HUDEP-2 (cell line): Measurements from ENCODE around the gene ZFAND3.

Experiments
- DNase-seq, 76 experiments: peaks; one replicate each; lab custom pipeline; 2025; ENCODE audit not compliant: unreplicated experiment in 76 of 76; lab: John Stamatoyannopoulos, UW

Gene ZFAND3

GRCh38 chr6:38174806-38175495 is 355.4 kb downstream of the ZFAND3 start:
- no peak for DNase-seq

GRCh38 chr6:38175786-38176185 is 356.3 kb downstream of the ZFAND3 start:
- no peak for DNase-seq

GRCh38 chr6:38176797-38177751 is 357.5 kb downstream of the ZFAND3 start:
- no peak for DNase-seq

DNA sequence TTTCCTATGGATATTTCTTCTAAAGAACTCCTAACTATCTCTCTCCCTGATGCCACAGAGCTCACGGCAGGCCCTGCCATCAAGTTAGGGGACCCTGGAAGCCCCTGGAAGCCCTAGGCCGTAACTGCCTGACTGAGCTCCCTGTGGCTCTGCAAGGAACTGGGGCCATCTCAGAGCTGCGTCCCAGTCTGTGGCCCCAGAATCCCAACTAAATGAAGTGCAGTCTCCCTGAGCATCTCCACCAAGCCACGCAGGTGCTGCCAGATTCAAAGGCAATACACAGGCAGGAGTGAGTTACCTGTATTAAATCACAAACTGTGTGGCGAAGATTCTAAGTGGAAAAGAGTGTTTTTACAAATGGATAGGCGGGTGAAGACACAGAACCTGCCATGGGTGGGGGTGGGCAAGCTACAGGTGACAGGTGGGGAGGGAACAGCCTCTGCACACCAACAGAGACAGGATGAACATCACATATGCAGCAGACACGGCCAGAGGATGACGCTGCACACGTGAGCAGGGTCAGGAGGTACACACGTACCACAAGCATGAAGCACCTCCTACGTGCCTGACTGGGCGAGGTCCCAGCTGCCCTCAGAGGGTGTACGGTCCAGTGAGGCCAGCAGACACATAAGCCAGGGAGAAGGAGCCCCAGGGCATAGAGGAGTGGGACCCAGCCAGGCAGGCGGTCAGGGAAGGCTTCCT is 358.5 kb downstream of the ZFAND3 start:
- no peak for DNase-seq

GRCh38 chr6:38178584-38178886 is 359.0 kb downstream of the ZFAND3 start:
- no peak for DNase-seq

- no peak for DNase-seq
These were observed 359.8 kb downstream of the ZFAND3 start for GRCh38 chr6:38179300-38179699.

GRCh38 chr6:38179794-38180430 is 360.4 kb downstream of the ZFAND3 start:
- no peak for DNase-seq

- no peak for DNase-seq
These were observed 361.1 kb downstream of the ZFAND3 start for GRCh38 chr6:38180586-38180985.

GRCh38 chr6:38182426-38182825 is 362.9 kb downstream of the ZFAND3 start:
- no peak for DNase-seq

DNA sequence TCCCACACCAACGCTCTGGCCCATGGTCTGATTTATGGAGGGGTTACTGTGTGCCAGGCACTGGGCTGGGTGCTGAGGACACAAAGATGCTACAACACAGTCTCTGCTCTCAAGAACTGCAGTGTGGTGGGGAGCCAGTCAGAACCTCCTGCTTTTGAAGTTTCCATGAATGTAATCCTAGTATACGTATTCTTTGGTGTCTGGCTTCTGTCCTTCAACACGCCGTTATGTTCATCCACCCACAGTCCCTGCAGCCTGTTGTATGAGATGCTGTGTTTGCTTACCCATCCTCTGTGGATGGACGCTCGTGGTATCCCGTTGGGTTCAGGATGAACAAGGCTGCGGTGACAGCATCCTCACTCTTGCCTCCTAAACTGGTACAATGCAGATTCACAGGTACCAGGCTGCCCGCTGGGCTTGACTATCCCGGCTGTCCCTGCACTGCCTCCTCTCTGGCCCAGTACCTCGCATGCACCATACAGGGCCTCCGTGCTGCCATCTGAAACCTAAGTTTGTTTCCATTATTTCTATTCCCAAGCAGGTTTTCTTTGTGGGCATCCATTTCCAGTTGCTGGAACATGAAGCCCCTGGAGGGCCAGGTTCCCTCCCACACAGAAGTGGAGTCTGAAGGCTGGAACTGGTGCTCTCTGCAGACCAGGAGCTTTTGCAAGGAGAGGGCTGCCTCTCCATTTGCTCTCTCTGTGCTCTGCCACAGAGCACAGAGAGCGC is 364.5 kb downstream of the ZFAND3 start:
- no peak for DNase-seq

GRCh38 chr6:38184585-38185080 is 365.1 kb downstream of the ZFAND3 start:
- no peak for DNase-seq

DNA sequence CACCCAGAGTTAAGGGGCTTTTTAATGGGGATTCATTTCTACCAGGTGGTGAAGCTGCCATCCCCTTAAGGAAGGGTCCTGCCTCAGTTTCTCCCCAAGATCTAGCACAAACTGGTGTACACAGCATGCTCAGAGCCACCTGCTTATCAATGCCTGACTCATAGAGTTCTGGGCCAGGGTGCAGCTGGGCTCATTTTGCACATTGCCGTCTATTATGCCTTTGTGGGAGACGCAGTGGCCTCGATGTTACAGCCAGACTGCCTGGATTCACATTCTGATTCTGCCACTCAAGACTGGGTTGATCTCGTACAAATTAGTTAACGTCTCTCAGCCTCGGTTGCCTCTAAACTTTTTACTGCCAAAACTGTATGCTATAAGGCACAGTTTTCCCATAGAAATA is 365.7 kb downstream of the ZFAND3 start:
- no peak for DNase-seq

- no peak for DNase-seq
These were observed 366.2 kb downstream of the ZFAND3 start for GRCh38 chr6:38185752-38186151.

- DNase-seq = no peak
These were observed 367.8 kb downstream of the ZFAND3 start for GRCh38 chr6:38187325-38187724.

- DNase-seq = no peak
These were observed 368.5 kb downstream of the ZFAND3 start for GRCh38 chr6:38187811-38188590.

GRCh38 chr6:38188677-38189335 is 369.3 kb downstream of the ZFAND3 start:
- no peak for DNase-seq

- DNase-seq = no peak
These were observed 371.9 kb downstream of the ZFAND3 start for GRCh38 chr6:38191418-38191817.

DNA sequence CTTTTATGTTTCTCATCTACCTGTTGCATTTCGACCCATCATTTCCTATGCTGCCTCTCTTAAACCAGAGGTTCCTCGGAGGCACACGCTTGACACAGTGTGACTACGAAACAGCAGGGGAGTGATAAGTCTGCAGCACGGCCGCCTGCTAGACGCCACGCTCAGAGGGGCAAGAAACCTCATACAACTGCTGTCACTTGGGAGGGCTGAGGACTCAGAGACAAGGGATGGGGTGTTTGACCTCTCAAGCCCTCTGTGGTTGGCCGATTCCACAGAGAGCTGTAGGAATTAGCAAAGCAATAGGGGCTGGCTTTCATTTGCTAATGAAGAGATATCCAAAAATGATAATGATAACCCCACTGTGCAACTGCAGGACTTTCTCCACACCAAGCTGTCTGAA is 372.5 kb downstream of the ZFAND3 start:
- no peak for DNase-seq

DNA sequence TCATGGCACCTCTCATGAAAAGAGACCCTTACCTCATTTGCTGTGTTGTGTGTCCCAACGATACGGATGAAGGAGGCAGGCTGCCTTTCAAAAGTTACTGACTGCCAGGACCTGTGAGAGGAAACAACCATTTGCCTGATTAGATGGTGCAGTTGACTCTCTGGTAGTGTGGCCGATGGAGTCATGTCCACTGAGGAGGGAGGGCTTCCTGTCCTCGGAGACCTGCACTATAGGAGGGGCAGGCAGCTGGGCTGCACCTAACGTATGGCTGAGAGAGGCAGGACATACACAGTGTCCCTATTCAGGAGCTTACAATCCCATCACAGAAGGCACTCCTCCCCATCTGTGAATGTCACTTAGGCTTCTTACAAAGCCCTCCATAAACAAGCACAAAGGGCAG is 373.0 kb downstream of the ZFAND3 start:
- no peak for DNase-seq
